ENCODE results near the gene ISOC1. TPM values are rescaled to one million over a fixed set of nuclear protein-coding genes. Genes with fewer than 3 reads are reported as not detected.

ISOC1 gene
- total and polyA plus RNA-seq, 2 of the 13 experiments (the other 11 are each of a cell fraction or from before 2014, with no cell fraction given), result 25.7 to 51.3 TPM

DNA sequence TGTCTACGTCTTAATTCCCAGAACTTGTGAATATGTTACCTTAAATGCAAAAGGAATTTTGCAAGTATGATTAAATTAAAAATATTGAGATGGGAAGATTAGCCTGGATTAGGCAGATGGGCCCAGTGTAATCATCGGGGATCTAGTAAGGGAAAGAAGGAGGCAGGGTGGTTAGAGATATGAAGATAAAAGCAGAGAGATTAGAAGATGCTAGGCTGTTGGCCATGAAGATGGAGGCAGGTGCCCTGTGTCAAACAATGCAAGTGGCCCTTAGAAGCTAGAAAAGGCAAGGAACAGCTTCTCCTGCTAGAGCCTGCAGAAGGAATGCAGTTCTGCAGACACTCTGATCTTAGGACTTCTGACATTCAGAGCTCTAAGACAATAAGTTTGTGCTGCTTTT is 28.8 kb upstream of the ISOC1 start:
- ChIA-PET CTCF (ENCODE audit: low intra/inter-chr PET ratio, low total read pairs) (no interaction called here), POLR2A (no interaction called here)
- TF ChIP-seq ZHX1 (CRISPR knock-in tag; IDR thresholded peaks at IDR 0.05; ENCODE audit: low read depth) (no peak), ZBTB20 (CRISPR knock-in tag; IDR thresholded peaks at IDR 0.05; ENCODE audit: borderline replicate concordance, low read depth) (no peak), RBM22 (optimal IDR thresholded peaks at IDR 0.05; ENCODE audit: low read length) (no peak), ZNF576 (CRISPR knock-in tag; IDR thresholded peaks at IDR 0.05) (no peak), ZHX2 (IDR thresholded peaks at IDR 0.05; ENCODE audit: low read depth) (no peak), ZHX2 (CRISPR knock-in tag; IDR thresholded peaks at IDR 0.05; ENCODE audit: borderline replicate concordance) (no peak), ZBTB3 (CRISPR knock-in tag; IDR thresholded peaks at IDR 0.05; ENCODE audit: borderline replicate concordance, low read depth) (no peak), ATF7-NPFF (CRISPR knock-in tag; IDR thresholded peaks at IDR 0.05; ENCODE audit: low read depth) (no peak), GPBP1L1 (CRISPR knock-in tag; IDR thresholded peaks at IDR 0.05) (no peak), ZNF317 (CRISPR knock-in tag; IDR thresholded peaks at IDR 0.05) (no peak), PTBP1 (IDR thresholded peaks at IDR 0.05; ENCODE audit: low read depth, low read length, poor library complexity, severe bottlenecking) (no peak)
- TF ChIP-seq, protein P1, sequence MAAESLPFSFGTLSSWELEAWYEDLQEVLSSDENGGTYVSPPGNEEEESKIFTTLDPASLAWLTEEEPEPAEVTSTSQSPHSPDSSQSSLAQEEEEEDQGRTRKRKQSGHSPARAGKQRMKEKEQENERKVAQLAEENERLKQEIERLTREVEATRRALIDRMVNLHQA (CRISPR knock-in tag; IDR thresholded peaks at IDR 0.05), result no peak
- H3K4me2 ChIP-seq (ENCODE audit: low read depth, low read length), result no peak overlapping the region
- no peak for DNase-seq (ENCODE audit: low spot score)
- H3K79me2 ChIP-seq (ENCODE audit: insufficient read depth, low read length), result no peaks in the 10 kb centered on the region
- H3K9ac ChIP-seq (ENCODE audit: insufficient read depth, low read depth, low read length), result no peak overlapping the region
- in situ Hi-C loops (cut with HindIII; ENCODE audit: extremely low pct_ligation_motif_present, low pct_unique_long_range_greater_than_20kb), result no loop called here
- no peaks in the 10 kb centered on the region for H3K4me1 ChIP-seq (ENCODE audit: insufficient read depth, low read length)
- H3K27me3 ChIP-seq (ENCODE audit: control insufficient read depth in 1 of 2, insufficient read depth in 2 of 2, low read length in 2 of 2), result no peaks in the 10 kb centered on the region
- 15% methylated on average over 2 of the region's 2 CpGs for WGBS (ENCODE audit: low lambda C conversion rate)
- FAIRE-seq, result no peak
- ATAC-seq, result no peak
- no peaks in the 10 kb centered on the region for H3K36me3 ChIP-seq (replicated peaks in 1 of 2; ENCODE audit: control insufficient read depth in 1 of 2, insufficient read depth in 2 of 2, low read length in 2 of 2)
- H3K9me3 ChIP-seq (ENCODE audit: low read length), result no peaks in the 10 kb centered on the region
- H2AFZ ChIP-seq (ENCODE audit: low read length), result no peak overlapping the region
- intact Hi-C loops (cut with micrococcal nuclease; ENCODE audit: unreplicated experiment), result no loop called here
- H3K4me3 ChIP-seq (replicated peaks in 1 of 3; ENCODE audit: insufficient read depth in 1 of 3, low read depth in 2 of 3, low read length in 3 of 3), result no peak overlapping the region
- no TSS peak for BruUV-seq (replicated peaks)
- no peak overlapping the region for H3K27ac ChIP-seq (ENCODE audit: extremely low read length, insufficient read depth, low read length)
- H4K20me1 ChIP-seq (ENCODE audit: insufficient read depth, low read length), result no peaks in the 10 kb centered on the region
